ENCODE data around the gene ZNF148.

ZNF148 gene

GRCh38 chr3:125357837-125358236 is 17.3 kb downstream of the ZNF148 start:
- TF ChIP-seq, protein P1, sequence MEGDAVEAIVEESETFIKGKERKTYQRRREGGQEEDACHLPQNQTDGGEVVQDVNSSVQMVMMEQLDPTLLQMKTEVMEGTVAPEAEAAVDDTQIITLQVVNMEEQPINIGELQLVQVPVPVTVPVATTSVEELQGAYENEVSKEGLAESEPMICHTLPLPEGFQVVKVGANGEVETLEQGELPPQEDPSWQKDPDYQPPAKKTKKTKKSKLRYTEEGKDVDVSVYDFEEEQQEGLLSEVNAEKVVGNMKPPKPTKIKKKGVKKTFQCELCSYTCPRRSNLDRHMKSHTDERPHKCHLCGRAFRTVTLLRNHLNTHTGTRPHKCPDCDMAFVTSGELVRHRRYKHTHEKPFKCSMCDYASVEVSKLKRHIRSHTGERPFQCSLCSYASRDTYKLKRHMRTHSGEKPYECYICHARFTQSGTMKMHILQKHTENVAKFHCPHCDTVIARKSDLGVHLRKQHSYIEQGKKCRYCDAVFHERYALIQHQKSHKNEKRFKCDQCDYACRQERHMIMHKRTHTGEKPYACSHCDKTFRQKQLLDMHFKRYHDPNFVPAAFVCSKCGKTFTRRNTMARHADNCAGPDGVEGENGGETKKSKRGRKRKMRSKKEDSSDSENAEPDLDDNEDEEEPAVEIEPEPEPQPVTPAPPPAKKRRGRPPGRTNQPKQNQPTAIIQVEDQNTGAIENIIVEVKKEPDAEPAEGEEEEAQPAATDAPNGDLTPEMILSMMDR (IDR thresholded peaks at IDR 0.05; ENCODE audit: low read depth, low read length): no peak
- peak overlapping the region; percentile 56 for H3K4me3 ChIP-seq (ENCODE audit: low read depth, low read length)
- DNase-seq (ENCODE audit: low read depth, low spot score): no peak
- in situ Hi-C loops (cut with HindIII; ENCODE audit: low sequenced_read_pairs): no loop called here

- peak; percentile 51 for DNase-seq (ENCODE audit: low read depth, low spot score)
- peak overlapping the region; percentile 56 for H3K4me3 ChIP-seq (ENCODE audit: low read depth, low read length)
- in situ Hi-C loops (cut with HindIII; ENCODE audit: low sequenced_read_pairs): no loop called here
- TF ChIP-seq, protein P1 (IDR thresholded peaks at IDR 0.05; ENCODE audit: low read depth, low read length): no peak
Measured at GRCh38 chr3:125357032-125357658, 18.0 kb downstream of the ZNF148 start.

GRCh38 chr3:125356140-125357026 is 18.7 kb downstream of the ZNF148 start:
- no peak for DNase-seq (ENCODE audit: low read depth, low spot score)
- TF ChIP-seq, protein P1 (IDR thresholded peaks at IDR 0.05; ENCODE audit: low read depth, low read length): no peak
- H3K4me3 ChIP-seq (ENCODE audit: low read depth, low read length): peak overlapping the region; percentile 56
- in situ Hi-C loops (cut with HindIII; ENCODE audit: low sequenced_read_pairs): no loop called here

DNA sequence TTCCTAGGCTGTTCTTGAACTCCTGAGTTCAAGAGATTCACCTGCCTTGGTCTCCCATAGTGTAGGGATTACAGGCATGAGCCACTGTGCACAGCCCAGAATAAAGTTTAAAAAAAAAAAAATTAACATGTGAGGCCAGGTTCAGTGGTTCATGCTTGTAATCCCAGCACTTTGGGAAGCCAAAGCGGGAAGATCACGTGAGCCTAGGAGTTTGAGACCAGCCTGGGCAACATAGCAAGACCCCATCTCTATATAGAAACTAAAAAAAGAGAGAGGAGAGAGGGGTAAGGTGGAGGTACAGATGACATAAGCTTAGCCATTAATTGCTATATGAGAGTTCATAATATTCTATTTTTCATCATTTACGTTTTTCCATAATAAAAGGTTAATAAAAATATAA is 21.5 kb downstream of the ZNF148 start:
- no peak overlapping the region for H3K4me3 ChIP-seq (ENCODE audit: low read depth, low read length)
- TF ChIP-seq, protein P1 (IDR thresholded peaks at IDR 0.05; ENCODE audit: low read depth, low read length): no peak
- no peak for DNase-seq (ENCODE audit: low read depth, low spot score)
- in situ Hi-C loops (cut with HindIII; ENCODE audit: low sequenced_read_pairs): no loop called here

DNA sequence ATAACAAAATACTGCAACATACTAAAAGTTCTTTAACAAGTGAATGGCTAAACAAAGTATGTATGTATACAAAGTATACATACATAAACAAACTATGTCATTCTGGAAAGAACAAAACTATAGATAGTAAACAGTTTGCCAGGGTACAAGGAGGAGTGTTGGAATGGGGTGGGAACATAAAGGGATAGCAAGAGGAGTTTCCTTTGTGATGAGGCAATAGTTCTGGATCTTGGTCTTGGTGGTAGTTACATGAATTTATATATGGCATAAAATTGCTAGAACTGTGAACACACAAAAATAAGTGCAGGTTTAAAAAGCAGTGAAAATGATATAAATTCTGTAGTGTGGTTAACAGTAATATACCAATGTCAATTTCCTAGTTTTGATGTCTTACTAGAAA is 22.0 kb downstream of the ZNF148 start:
- no peak for DNase-seq (ENCODE audit: low read depth, low spot score)
- H3K4me3 ChIP-seq (ENCODE audit: low read depth, low read length): no peak overlapping the region
- in situ Hi-C loops (cut with HindIII; ENCODE audit: low sequenced_read_pairs): no loop called here
- TF ChIP-seq, protein P1 (IDR thresholded peaks at IDR 0.05; ENCODE audit: low read depth, low read length): no peak

GRCh38 chr3:125351814-125352456 is 23.2 kb downstream of the ZNF148 start:
- in situ Hi-C loops (cut with HindIII; ENCODE audit: low sequenced_read_pairs): no loop called here
- H3K4me3 ChIP-seq (ENCODE audit: low read depth, low read length): no peak overlapping the region
- DNase-seq (ENCODE audit: low read depth, low spot score): peak; percentile 54
- TF ChIP-seq, protein P1 (IDR thresholded peaks at IDR 0.05; ENCODE audit: low read depth, low read length): no peak

All from astrocyte of the spinal cord (primary cell).